Measurements from ENCODE around the gene FAAP20. TPM values are rescaled to one million over a fixed set of nuclear protein-coding genes. Genes with fewer than 3 reads are reported as not detected.

FAAP20 gene
- total RNA-seq, 1 donor from 2014 or later, result 23.4 TPM

DNA sequence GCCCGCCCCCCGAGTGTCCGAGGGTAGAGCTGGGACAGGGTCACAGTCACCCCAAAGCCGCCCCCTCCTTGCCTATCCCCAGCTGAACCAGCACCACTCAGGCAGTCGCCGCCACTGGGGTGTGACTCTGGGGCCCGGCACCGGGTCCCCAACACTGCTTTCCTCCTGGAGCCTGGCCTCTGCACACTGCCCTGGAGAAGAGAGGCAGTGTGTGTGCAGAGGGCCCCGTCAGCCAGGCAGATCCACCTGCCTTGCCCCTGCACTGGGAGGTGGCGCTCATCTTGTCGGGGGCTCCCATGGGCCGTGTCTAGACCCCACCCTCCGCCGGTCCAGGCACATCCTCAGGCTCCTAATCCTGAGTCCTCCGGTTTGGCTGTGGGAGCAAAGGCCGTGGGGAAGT is 15.7 kb downstream of the FAAP20 start:
- DNase-seq (ENCODE audit: low read depth), result no peak

- no peak for DNase-seq (ENCODE audit: low read depth)
Observed at GRCh38 chr1:2177946-2178538, 16.5 kb downstream of the FAAP20 start.

DNA sequence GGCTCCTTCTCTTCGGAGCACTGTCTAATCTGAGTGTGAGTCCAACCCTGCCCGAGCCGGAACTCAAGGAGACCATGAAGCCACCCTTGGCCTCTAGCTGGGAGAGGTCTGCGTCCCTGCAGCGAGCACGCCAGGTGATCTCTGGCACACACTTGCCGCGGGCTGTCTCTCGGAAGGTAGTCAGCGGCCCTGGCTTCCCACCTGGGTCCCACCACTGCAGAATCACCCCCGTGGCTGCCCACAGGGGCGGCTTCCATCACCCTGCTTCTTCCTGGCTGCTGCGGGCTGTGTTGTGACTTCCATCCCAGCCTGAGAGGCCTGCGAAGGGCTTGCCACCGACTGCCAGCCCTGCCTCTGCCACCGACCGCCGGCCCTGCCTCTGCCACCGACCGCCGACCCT is 17.0 kb downstream of the FAAP20 start:
- DNase-seq (ENCODE audit: low read depth), result no peak

DNA sequence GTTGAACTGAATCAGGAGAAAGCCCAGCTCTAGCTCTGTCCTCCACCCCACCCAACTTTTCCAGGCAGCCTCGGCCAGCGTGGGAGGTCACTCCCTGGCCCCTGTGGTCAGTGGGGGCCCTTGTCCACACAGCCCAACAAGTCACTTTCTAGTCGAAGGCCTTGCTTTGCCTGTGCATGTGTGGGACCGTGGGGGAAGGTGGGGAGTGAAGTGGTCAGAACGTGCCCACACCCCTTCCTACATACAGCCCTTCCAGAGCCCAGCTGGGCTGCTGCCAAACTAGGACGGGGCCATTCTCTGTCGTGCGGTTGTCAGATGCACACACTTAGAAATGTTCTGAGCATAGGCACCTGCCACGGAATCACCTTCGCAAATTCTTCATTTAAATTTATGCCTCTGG is 18.0 kb downstream of the FAAP20 start:
- no peak for DNase-seq (ENCODE audit: low read depth)

- DNase-seq (ENCODE audit: low read depth), result no peak
Observed at GRCh38 chr1:2175681-2176454, 18.7 kb downstream of the FAAP20 start.

GRCh38 chr1:2175055-2175414 is 19.5 kb downstream of the FAAP20 start:
- DNase-seq (ENCODE audit: low read depth), result no peak

GRCh38 chr1:2174348-2175054 is 20.1 kb downstream of the FAAP20 start:
- DNase-seq (ENCODE audit: low read depth), result peak; percentile 26

DNA sequence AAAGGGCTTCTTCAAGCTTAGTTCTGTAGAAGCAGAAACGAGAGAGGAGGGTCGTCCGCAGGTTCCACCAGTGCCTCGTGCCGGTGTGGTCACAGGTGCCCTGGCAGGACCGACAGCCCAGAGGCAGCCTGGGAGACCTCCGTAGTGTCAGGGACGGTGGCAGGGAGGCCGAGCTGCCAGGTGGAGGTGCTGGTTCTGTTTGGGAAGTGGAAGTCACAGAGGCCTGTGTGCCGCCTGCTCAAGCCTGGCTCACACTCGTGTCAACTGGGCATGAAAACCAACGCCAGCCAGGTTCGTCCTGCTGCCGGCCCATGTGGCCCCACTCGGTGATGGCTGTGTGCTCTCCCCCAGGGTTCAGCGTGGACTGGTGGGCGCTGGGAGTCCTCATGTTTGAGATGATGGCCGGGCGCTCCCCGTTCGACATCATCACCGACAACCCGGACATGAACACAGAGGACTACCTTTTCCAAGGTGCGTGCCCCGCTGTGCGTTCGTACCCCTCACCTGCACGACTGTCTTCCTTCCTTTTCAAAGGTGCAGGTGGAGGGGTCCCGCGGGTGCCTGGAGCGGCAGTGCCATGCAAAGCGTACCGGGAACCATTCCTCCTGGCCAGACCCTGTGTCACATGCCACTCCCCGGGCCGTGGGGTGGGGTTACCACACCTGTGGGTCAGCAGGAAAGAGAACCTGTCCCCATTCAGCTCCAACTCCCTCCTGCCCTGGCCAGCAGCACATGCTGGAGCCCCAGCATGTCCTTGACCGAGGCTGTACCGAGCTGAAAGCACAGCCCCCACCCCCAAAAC is 20.8 kb downstream of the FAAP20 start:
- DNase-seq (ENCODE audit: low read depth), result no peak

DNA sequence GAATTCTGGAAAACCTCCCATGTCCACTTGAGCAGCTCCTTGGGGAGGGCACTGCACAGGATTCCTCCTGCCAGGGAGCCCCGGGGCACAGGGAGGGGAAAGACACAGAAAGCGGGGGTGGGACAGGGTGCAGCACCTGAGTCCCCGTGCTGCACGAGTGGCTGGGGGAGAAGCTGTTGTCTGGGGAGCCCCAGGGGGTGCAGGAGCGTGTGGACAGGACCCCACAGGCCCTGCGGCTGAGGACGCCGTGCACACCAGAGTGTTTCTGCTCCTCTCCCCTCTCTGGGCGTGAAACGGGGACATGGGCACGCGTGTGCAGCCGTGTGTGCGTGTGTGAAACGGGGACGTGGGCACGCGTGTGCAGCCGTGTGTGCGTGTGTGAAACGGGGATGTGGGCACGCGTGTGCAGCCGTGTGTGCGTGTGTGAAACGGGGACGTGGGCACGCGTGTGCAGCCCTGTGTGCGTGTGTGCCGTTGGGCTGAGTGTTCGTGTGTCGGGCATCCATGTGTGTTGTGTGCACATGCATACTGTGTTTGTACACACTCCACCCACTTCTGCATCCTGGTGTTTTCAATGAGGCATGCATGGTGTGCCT is 21.9 kb downstream of the FAAP20 start:
- DNase-seq (ENCODE audit: low read depth), result no peak

DNA sequence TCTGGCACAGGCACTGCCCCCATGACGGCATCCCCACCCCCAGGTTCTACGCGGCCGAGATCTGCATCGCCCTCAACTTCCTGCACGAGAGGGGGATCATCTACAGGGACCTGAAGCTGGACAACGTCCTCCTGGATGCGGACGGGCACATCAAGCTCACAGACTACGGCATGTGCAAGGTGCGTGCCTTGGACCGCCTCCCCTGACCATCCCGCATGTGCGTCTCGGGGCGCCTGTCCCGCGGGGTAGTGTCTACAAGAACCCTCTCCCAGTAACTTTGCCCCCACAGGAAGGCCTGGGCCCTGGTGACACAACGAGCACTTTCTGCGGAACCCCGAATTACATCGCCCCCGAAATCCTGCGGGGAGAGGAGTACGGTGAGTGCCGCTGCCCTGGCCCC is 22.6 kb downstream of the FAAP20 start:
- no peak for DNase-seq (ENCODE audit: low read depth)

DNA sequence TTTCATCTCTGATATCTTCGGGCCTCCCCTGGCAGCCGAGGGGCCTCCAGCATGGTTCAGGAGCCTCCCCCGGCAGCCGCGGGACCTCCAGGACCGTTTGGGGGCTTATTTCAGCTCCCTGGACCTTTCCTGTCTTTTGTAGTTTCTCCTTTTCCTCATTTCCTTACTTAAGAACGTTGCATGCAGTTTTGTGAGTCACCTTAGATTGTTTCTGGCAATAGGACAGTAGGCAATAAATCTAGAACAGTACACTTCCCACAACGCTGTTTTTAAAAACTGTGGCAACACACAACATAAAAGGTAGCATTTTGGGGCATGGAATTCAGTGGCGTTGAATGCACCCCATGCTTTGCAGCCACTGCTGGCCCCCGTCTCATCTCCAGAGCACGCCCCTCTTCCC is 24.4 kb downstream of the FAAP20 start:
- DNase-seq (ENCODE audit: low read depth), result no peak

DNA sequence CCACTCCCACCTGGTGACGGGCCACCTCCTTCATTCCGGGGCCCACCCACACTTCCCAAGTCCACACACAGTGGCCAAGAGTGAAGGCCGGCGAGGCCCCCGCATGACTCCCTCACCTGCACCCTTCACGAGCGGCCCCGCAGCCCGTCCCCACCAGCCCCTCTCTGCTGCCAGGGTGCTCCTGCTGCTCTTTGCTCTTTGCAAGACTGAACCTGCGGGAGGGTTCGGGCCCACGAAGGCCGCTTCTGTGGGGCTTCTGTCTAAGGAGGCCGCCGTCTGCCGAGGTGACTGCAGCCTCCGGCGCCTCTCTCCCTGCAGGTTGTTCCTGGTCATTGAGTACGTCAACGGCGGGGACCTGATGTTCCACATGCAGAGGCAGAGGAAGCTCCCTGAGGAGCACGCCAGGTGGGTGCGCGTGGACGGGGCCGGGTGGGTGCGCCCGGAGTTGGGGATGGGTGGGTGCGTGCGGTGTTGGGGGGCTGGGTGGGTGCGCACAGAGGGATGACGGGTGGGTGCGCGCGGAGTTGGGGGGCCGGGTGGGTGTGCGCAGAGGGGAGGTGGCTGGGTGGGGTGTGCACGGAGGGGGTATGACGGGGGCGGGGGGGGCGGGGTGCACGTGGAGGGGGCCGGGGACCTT is 25.3 kb downstream of the FAAP20 start:
- no peak for DNase-seq (ENCODE audit: low read depth)

GRCh38 chr1:2168535-2168934 is 26.0 kb downstream of the FAAP20 start:
- DNase-seq (ENCODE audit: low read depth), result no peak

DNA sequence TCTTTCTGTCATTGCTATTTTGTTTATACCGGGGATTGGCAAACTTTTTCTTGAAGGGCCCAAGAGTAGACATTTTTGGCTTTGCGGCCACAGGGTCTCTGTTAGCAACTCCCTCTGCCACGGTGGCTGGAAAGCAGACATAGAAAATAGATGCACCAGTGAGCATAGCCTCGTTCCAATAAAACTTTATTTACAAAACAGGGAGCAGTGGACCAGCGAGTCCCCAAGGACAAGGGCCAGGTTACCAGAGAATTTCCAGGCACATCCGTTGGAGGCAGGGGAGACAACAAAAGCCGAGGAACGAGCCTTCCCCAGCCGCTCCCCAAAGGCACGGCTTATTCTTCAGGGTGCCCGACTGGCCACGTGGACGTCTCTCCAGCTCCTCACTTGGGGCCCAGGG is 26.5 kb downstream of the FAAP20 start:
- DNase-seq (ENCODE audit: low read depth), result no peak

DNA sequence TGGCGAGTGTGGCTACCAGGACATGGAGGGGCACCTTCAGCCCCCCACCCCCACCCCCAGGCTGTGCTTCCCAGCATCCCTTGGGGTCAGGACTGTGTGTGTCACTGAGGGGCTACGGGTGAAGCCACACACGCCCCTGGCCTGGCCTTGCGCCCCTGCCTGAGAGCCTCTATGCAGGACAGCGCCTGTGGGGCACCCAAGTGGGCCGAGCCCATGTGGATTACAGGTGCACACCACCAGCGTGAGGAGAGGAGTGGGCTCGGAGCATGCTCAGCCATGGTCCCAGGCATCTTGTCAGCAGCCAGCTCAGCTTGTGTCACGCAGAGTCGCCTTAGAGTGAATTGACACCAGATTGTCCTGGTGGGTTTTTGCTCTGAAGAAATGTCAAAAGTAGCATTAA is 27.9 kb downstream of the FAAP20 start:
- DNase-seq (ENCODE audit: low read depth), result no peak

- DNase-seq (ENCODE audit: low read depth), result no peak
Observed at GRCh38 chr1:2166254-2166653, 28.3 kb downstream of the FAAP20 start.

GRCh38 chr1:2165646-2166045 is 28.9 kb downstream of the FAAP20 start:
- DNase-seq (ENCODE audit: low read depth), result no peak

- DNase-seq (ENCODE audit: low read depth), result no peak
Observed at GRCh38 chr1:2163205-2163604, 31.4 kb downstream of the FAAP20 start.

GRCh38 chr1:2160451-2161300 is 33.9 kb downstream of the FAAP20 start:
- DNase-seq (ENCODE audit: low read depth), result no peak

- DNase-seq (ENCODE audit: low read depth), result no peak
Observed at GRCh38 chr1:2159124-2159523, 35.4 kb downstream of the FAAP20 start.

DNA sequence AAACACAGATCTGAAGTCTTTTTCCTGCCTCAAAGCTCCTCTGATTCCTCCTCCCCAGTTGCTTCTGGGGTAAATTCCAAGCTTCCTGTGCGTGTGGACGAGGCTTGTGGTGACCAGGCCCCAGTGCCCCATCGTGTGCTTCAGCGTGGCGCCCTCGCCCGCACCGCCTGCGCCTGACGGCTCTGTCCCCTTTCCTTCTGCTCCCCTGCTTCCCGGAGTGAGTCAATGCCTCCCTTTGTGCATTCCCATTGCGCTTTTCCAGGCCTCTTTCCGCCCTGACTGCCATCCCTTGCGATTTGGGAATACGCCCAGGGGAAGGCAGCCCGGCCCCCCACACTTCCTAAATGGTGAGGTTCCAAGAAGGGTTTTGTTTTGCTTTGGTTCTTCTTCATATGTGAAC is 36.3 kb downstream of the FAAP20 start:
- DNase-seq (ENCODE audit: low read depth), result no peak

All from renal cortical epithelial cell (primary cell).